Measurements from ENCODE around the gene IRF2BP2.

Gene IRF2BP2

GRCh38 chr1:234654002-234654733 lies 44.2 kb upstream of the IRF2BP2 start:
- no peak for DNase-seq (ENCODE audit: low read depth)

GRCh38 chr1:234649432-234650081 lies 39.6 kb upstream of the IRF2BP2 start:
- no peak for DNase-seq (ENCODE audit: low read depth)

More at GRCh38 chr1:234654002-234654733, 44.2 kb upstream of the IRF2BP2 start:
- no peak overlapping the region for H3K4me3 ChIP-seq (ENCODE audit: control insufficient read depth, low read depth, low read length)
- no peak for TF ChIP-seq CTCF (IDR thresholded peaks at IDR 0.05; ENCODE audit: control insufficient read depth, insufficient read depth, low read depth, low read length, missing control alignments)

GRCh38 chr1:234647758-234648157 lies 37.8 kb upstream of the IRF2BP2 start:
- no peak overlapping the region for H3K4me3 ChIP-seq (ENCODE audit: control insufficient read depth, low read depth, low read length)
- TF ChIP-seq CTCF (IDR thresholded peaks at IDR 0.05; ENCODE audit: control insufficient read depth, insufficient read depth, low read depth, low read length, missing control alignments), result no peak
- no peak for DNase-seq (ENCODE audit: low read depth)

More at GRCh38 chr1:234649432-234650081, 39.6 kb upstream of the IRF2BP2 start:
- no peak for TF ChIP-seq CTCF (IDR thresholded peaks at IDR 0.05; ENCODE audit: control insufficient read depth, insufficient read depth, low read depth, low read length, missing control alignments)
- H3K4me3 ChIP-seq (ENCODE audit: control insufficient read depth, low read depth, low read length), result no peak overlapping the region

GRCh38 chr1:234647245-234647644 lies 37.3 kb upstream of the IRF2BP2 start:
- no peak for DNase-seq (ENCODE audit: low read depth)
- no peak overlapping the region for H3K4me3 ChIP-seq (ENCODE audit: control insufficient read depth, low read depth, low read length)
- TF ChIP-seq CTCF (IDR thresholded peaks at IDR 0.05; ENCODE audit: control insufficient read depth, insufficient read depth, low read depth, low read length, missing control alignments), result no peak

GRCh38 chr1:234645964-234646363 lies 36.0 kb upstream of the IRF2BP2 start:
- H3K4me3 ChIP-seq (ENCODE audit: control insufficient read depth, low read depth, low read length), result no peak overlapping the region
- DNase-seq (ENCODE audit: low read depth), result no peak
- TF ChIP-seq CTCF (IDR thresholded peaks at IDR 0.05; ENCODE audit: control insufficient read depth, insufficient read depth, low read depth, low read length, missing control alignments), result no peak

GRCh38 chr1:234645474-234645953 lies 35.5 kb upstream of the IRF2BP2 start:
- DNase-seq (ENCODE audit: low read depth), result no peak
- no peak for TF ChIP-seq CTCF (IDR thresholded peaks at IDR 0.05; ENCODE audit: control insufficient read depth, insufficient read depth, low read depth, low read length, missing control alignments)
- no peak overlapping the region for H3K4me3 ChIP-seq (ENCODE audit: control insufficient read depth, low read depth, low read length)
